Hematopoietic multipotent progenitor cell treated with erythropoietin and hydrocortisone succinate and interleukin-3 and kit ligand, for 8 days (in vitro differentiated cells): Measurements from ENCODE around the gene ZSCAN10.

Experiments
- DNase-seq: peaks from one replicate; pipeline ENCODE4 v3.0.0-alpha.2; 2015

Gene ZSCAN10

DNA sequence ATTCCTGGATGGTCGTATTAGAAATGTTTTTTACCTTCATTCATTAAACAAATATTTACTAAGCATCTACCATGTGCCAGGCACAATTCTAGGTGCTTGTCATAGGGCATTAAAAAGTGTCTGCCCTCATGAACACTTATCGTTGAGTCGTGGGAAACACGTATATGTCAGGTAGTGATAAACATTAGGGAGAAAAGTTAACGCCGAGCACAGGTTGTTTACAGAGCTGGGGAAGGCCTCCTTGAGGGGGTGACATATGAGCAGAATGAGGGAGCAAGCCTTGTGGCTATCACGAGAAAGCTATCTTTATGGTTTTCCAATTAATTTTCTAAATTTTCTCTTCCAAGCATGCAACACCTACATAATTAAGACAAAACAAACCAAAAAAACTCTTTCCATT, 34.8 kb upstream of the ZSCAN10 start:
- DNase-seq, result peak; percentile 35

DNA sequence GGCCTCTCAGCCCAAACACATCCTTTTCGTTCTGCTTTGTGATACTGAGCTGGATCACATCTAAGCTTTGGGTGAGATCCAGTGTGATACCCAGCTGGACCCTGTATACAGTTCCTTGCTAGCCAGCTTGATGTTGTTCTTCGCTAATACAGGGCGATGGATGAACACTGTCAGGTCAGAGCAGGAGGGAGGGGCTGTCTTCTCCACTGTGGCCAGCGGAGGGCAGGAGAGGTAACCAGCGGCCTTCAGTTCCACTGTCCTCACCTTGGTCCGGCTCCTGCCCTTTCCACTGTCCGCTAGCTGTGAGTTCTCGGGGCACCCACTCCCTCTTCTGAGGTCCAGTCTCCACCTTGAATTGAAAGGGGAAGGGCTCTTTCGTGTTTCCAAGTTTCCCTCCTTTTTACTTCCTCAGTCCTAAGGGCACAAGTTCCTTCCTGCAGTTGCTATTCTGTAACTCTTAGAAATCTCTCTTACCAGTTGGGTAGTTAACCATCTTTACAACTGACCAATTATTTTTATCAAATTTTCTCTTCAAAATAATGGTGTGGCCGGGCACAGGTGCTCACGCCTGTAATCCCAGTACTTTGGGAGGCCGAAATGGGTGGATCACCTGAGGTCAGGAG, 32.8 kb upstream of the ZSCAN10 start:
- peak; percentile 63 for DNase-seq

DNA sequence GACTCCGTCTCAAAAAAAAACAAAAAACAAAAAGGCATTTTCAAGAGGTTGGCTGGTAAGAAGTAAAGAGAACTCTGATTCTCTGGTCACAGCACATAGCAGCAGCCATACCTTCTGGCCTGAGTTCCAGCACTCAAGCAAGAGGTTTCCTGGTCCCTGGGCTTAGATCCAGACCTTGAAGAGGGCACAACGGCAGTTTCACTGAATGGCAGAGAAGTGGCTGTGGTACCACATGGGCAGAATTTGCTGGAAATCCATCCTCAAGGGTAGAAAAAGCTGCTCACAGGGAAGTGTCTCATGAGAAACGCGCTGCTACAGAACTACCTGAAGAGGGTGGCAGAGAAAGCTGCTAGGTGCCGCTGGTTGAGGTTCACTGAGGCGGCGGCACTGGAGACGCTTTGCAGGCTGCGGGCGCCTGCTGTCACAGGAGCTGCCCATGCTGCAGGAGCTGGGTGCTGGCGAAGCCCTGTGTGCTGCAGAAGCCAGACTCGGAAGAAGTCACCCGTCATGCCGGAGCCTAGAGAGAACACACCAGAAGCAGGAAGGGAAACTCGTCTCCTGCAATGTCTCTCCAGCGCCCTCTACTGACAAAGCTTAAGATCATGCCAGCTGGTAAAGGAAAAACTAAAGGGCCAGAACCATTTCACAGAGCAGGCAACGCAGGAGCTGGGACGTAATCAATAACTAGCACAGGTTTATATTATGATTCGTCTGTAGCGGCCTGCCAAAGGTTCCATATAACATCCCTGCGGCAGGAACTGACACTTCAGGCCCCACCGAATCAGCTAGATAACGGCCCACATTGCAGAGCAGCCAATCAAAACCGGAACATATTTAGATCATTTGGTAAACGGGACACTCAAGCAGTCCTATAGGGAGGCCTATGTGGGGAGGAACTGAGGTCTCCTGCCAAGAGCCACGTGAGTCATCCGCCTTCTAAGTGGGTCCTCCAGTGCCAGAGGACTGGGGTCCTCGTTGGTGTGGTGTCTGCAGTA, 30.3 kb upstream of the ZSCAN10 start:
- peak; percentile 92 for DNase-seq

DNA sequence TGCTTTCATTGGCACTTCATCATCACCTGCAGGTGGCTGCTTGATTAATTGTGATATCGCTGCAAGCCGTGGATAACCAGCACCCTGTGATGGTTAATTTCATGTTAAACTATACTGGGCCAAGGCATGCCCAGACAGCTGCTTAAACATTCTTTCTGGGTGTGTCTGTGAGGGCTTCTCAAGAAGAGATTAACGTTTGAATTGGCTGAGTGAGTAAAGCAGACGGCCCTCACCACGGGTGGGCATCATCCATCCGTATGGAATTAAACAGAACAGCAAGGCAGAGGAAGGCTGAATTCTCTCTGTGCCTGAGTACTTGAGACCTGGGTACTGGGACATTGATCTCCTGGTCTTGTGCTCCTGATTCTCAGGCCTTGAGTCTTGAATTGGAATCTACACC, 28.7 kb upstream of the ZSCAN10 start:
- DNase-seq, result no peak

DNA sequence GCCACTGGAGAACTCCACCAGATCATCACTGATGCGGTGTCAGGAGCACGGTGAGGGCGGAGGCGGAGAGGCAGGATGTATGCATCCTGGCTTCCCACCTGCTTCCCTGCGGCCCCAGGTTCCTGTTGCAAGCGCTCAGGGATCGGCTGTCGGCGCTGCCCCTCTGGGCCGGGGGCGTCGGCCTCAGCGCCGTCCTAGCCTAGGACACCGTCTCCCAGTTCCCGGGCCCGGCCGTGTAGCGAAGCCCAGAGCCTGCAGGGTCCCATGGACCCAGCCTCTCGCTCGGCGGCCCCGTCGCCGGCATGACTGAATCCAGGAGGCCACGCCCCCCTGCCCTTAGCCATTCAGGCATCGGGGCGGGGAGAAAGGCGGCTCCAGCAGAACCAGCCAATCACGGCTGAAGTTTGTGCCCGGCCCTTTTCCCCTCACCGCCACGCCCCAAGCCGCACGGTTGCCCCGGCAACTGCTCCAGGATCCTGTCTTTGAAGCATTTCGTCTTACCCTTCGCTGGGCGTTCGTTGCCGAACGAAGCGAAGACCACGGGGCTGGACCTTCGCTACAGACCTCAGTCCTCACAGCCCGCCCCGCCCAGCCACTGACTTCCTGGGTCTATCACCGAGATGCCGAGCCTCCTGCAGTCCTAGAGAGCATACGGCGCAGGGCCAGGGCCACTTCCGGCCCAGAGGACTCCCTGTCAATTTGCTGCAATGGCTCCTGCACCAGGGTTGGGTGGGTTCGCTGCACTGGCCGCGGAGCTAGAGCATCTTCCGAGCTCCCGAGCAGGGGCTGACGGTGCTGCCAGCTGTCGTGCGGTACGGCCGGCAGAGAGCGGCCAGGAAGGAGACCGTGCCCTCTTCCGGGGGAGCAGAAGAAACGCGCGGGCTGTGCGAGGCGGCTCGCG, 25.1 kb upstream of the ZSCAN10 start:
- DNase-seq, result peak; percentile 96

DNA sequence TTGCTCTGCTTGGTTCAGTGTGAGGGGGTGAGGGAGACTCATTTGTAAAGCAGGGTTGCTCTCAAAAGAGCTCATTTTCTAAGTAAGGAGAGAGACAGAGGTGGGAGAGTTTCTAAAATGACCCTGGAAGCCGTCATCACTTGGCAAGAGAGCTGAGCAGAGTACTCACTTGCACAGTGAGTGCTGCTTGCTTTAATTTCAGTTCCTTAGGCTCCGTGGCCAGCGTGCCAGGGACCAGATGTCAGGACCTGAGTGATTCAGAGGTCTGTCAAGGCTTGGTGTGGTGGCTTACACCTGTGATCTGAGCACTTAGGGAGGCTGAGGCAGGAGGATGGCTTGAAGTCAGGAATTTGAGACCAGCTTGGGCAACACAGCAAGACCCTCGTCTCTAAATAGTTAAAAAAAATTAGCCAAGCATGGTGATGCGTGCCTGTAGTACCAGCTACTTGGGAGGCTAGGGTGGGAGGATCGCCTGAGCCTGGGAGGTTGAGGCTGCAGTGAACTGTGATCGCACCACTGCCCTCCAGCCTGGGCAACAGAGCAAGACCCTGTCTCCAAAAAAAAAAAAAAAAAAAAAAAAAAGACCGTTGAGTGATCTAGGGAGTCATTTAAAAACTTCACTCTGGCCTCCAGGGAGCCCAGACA, 24.0 kb upstream of the ZSCAN10 start:
- DNase-seq, result no peak

DNA sequence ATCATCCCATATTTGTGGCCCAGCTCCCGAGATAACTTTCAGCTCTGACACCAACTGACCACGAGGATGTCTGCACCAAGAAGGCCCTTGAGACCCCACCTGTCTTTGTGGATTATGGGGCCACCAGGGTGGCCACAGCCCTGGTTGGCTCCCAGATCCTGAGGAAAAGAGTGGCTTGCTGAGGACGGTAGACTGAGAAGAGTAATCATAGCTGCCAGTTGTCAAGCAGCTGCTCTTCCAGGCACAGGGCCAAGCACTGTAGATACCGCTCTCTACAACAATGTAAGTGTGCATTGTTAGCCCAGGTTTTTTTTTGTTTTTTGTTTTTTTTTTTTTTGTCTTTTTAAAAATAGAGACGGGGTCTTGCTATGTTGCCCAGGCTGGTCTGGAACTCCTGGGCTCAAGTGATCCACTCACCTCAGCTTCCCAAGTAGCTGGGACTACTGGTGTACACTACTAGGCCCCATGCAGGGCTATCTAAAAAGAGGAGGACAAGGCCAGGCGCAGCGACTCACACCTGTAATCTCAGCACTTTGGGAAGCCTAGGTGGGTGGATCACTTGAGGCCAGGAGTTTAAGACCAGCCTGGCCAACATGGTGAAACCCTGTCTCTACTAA, 22.9 kb upstream of the ZSCAN10 start:
- peak; percentile 76 for DNase-seq

DNA sequence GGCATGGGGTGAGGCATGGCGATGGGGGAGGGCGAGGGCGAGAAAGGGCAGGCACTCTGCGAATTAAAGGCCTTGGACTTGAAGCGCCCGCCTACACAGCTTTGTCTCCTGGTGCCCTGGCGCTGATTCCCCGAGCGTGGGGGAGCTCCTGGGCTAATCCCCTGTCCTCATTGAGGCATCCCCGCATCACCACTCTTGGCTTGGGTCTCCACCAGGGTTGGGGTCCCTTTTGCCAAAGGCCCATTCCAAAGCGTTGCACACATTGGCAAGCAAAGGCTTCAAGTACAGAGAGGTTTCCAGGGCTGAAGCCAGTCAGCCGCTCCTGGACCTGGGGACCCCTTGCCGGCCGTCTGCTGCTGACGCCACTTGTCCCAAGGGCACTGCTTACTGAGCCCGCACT, 21.3 kb upstream of the ZSCAN10 start:
- no peak for DNase-seq

DNA sequence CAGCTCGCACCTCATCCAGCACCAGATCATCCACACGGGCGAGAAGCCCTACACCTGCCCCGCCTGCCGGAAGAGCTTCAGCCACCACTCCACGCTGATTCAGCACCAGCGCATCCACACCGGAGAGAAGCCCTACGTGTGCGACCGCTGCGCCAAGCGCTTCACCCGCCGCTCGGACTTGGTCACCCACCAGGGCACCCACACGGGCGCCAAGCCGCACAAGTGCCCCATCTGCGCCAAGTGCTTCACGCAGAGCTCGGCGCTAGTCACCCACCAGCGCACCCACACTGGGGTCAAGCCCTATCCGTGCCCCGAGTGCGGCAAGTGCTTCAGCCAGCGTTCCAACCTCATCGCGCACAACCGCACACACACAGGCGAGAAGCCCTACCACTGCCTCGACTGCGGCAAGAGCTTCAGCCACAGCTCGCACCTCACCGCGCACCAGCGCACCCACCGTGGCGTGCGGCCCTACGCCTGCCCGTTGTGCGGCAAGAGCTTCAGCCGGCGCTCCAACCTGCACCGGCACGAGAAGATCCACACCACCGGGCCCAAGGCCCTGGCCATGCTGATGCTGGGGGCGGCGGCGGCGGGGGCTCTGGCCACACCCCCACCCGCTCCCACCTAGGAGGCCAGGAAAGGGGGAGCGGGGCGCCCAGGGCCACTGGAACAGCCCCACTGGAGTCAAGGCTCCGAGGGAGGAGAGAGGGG, 20.8 kb upstream of the ZSCAN10 start:
- DNase-seq, result no peak

DNA sequence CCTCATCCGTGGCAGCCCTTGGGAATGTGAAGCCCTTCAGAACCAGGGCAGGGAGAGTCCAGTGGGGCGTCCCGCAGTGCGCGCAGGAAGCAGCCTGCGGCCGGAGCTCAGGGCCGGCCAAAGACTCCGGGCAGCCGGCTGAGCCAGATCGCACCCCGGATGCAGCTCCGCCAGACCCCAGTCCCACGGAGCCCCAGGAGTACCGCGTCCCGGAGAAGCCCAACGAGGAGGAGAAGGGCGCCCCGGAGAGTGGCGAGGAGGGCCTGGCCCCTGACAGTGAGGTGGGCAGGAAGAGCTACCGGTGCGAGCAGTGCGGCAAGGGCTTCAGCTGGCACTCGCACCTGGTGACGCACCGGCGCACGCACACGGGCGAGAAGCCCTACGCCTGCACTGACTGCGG, 20.2 kb upstream of the ZSCAN10 start:
- no peak for DNase-seq

DNA sequence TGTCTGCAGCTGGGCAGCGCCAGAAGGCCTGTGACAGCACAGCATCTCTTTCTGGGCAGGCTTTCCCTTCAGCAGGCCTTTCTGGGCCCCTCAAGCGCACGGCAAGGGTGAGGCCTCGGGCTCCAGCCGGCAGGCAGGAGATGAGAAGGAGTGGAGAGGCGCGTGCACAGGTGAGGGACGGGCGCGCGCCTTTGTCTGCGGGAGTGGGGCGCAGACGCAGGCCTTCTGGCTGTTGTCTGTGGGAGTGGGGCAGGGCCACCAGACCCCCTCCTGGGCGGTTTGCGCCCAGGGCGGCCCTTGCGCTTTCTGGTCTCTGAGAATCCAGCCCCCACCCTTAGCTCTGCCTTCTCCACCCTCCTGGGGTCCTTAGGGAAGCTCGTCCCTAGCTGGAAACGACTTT, 19.8 kb upstream of the ZSCAN10 start:
- no peak for DNase-seq

DNA sequence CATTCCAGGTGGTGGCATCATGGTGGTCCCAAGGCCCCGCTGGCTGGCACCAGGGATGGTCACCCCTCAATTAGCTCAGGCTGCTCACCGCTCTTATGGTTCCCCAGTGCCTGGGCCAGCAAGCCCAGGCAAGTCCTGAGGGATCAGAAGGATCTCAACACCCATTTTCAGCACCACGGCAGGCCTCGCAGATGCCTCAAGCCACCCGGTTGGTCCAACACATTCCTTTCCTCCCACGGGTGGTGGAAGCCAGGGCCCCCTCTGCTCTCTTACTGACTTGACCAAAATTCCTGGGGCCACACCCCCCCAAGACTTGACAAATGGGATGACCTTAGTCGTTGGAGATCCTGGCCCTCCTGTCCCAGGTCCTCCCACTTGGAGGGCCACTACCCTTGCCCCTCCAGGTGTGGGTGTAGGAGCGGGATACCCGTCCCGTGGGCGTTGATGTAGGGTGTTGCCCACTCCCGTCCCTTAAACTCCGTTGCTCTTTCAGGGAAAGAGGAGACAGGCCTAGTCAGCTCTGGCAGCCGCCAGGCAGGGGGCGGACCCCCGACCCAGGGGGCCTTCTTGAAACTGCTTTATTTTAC, 19.2 kb upstream of the ZSCAN10 start:
- no peak for DNase-seq

DNA sequence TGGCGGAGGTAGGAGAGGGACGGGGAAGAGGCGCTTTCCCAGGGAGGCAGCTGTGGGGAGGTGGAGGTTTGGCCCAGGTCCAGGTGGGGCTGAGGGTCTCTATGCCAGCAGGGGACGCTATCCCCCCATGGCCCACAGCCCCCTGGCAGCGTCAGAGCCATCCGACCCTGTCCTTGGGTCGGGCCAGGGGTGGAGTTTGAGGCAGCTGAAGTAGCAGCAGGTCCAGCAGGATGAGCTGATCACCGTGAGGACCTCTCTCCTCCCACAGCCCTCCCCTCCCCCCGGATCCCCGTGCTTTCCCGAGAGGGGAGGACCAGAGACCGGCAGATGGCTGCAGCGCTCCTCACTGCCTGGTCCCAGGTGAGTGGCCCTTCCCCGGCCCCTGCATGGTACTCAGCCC, 16.5 kb upstream of the ZSCAN10 start:
- no peak for DNase-seq

DNA sequence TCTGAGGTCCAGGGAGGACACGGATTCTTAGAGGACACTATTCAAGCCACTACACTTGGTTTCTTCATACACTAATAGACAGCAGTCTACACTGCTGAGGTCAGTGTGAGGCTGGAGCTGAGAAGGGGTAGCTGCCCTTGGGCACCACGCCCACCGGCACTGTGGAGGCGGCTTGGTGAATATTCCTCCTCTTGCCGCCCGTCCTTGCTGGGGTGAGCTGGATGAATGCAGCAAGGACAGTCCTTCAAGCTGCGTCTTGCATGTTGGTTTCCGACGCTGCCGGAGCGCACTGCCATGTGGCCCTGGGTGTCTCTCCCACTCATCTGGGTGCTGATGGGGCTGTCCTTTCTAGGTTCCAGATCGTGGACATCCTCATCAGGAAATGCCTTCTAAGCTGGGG, 15.9 kb upstream of the ZSCAN10 start:
- no peak for DNase-seq

DNA sequence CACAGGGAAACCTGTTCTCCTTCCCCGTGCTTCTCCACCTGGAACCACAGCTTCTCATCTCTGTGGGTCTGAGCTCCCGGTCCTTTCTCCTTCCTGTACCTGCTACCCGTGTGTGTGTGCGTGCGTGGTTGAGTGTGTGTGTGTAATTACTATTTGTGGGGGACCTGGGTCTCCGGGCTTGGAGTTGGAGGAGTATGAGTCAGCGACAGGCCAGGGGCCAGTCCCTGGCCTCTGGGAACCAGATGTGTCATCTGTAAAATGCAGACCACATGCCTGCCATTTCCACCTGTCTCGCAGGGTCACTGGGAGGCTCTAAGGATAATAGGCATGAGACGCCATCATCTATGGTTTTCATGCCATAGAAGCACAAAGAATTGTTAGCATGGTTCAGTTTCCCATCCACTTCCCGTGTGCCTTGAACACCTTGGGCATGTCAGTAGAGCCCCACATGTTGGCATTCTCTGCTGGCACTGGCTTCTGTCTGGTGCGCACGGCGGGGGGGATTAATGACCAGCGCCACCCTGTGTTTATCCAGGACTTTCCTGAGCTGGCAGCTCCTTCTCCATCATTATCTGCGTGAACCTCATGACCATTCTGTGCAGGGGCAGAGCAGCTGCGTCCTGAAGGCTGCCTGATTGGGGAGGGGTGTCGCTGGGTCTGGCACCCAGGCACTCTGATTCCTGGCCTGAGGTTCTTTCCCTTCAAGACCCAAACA, 14.8 kb upstream of the ZSCAN10 start:
- DNase-seq, result no peak

DNA sequence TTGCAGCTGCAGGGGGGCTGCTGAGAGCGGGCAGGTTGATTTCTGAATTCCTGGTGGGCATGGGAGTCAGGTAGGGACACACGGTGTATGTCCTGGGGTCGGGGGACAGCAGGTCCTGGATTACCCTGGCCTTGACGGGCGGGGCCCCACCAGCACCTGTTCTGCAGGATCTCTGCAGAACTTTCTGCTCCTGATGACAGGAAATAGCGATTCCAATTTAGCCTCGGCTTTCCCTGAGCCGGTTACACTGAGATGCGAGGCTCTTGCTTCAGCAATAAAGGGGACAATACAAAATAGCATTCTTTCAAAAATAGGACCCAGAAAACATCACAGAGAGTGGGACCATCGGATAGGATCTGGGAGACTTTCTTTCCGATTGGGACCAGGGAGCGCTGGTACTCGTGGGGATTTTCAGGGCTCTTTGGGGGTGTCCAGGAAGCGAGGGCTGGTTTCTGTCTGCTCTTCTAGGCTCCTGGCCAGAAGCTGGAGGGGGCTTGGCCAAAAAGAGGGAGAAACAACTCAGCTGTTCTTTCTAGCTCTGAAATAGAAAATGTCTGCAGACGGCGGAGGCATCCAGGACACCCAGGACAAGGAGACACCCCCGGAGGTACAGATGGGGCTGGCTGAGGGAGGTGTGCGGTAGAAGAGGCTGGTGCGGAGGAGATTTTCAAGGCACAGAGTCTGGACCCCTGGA, 13.9 kb upstream of the ZSCAN10 start:
- no peak for DNase-seq

DNA sequence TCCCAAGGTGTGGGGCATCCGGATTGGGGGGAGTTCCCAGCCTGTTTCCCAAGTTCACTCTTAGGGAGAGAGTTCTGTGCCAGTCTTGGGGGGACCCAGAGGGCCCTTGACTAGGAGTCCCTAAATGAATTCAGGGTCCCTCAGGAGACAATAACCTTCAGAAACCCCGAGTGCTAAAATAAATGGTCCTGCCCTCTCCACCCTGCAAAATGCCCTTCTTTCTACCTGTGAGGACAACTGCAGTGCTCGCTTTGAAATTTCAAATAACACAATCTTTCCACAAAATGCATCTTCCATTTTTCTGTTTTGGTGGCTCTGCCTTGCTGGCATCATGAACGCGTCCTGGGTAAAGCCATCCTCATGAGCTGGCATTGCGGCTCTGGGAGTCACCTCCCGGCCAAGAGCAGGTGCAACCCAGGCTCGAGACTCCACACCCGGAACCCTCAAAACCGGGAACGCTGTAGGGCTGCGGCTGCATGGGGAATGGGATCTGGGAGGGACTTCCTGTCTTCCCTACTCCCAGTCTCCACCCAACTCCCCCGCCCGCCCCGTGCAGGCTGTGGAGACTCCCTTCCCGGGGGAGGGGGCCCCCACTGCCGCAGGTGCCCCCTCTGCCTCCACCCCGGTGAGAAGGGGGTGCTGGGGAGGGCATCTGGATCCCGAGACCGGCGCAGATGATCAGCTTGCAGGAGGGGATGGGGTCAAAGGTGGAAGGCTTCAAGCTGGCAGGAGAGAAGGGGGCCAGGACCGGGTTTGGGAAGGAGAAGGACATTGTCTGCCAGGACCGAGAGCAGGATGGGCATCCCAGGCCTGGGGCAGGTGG, 13.2 kb upstream of the ZSCAN10 start, which contains the start of gene ZNF205:
TSS of gene ZNF205 (plus strand) at position 529 of the 823 bp plus-strand sequence. CDS start 845 bp downstream, outside the sequence.
- DNase-seq, result peak; percentile 45

DNA sequence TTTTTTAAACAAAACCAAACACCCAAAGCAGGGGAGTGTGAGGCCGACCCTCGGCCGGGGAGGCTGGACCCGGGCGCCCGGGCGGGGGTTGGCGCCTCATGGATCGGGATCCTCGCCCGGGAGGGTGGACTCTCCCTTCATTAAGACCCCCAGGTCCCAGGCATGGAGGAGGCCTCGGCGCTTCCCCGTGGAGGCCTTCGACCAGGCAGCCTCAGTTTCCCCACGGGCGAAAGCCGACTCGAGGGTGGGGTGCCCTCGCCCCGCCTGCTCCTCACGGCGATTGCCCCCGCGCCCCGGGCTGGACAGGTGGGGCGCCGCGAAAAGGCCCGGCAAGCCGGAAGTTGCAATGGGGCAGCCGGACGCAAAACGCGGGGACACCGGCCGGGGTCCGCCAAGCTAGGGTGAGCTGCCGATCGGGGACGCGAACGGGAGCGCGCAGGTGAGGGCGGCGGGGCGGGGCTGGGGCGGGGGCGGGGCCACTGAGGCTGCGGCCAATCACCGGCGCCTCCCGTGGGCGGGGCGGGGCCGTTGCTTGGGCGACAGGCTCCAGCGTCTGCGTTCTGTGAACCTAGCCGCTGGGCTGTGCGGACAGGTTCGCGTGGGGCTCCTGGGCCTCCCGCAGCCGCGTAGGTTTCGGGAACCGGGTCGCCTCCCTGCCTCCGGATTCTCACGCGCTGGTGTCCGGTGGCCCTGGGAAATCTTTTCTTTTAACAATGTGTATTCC, 7.3 kb upstream of the ZSCAN10 start:
- DNase-seq, result peak; percentile 89
